Measurements from ENCODE around the gene CRTAC1. TPM values are rescaled to one million over a fixed set of nuclear protein-coding genes. Genes with fewer than 3 reads are reported as not detected.

CRTAC1 gene
- total RNA-seq, 1 donor from 2014 or later, result 0.63 TPM

GRCh38 chr10:97974100-97974499 is 56.3 kb downstream of the CRTAC1 start:
- Mint-ChIP-seq H3K27ac (no peak overlapping the region), H3K4me1 (peaks cover 2% of the 10 kb centered on the region), H3K27me3 (ENCODE audit: low read depth) (peaks cover 100% of the 10 kb centered on the region), H3K9me3 (peaks cover 10% of the 10 kb centered on the region), H3K36me3 (no peaks in the 10 kb centered on the region), H3K4me3 (no peak overlapping the region)
- DNase-seq (ENCODE audit: low spot score in 2 of 2, unreplicated experiment in 2 of 2), result no peak
- TF ChIP-seq, protein P1, sequence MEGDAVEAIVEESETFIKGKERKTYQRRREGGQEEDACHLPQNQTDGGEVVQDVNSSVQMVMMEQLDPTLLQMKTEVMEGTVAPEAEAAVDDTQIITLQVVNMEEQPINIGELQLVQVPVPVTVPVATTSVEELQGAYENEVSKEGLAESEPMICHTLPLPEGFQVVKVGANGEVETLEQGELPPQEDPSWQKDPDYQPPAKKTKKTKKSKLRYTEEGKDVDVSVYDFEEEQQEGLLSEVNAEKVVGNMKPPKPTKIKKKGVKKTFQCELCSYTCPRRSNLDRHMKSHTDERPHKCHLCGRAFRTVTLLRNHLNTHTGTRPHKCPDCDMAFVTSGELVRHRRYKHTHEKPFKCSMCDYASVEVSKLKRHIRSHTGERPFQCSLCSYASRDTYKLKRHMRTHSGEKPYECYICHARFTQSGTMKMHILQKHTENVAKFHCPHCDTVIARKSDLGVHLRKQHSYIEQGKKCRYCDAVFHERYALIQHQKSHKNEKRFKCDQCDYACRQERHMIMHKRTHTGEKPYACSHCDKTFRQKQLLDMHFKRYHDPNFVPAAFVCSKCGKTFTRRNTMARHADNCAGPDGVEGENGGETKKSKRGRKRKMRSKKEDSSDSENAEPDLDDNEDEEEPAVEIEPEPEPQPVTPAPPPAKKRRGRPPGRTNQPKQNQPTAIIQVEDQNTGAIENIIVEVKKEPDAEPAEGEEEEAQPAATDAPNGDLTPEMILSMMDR (IDR thresholded peaks at IDR 0.05; ENCODE audit: unreplicated experiment), result no peak

GRCh38 chr10:97969538-97970079 is 60.8 kb downstream of the CRTAC1 start:
- TF ChIP-seq, protein P1 (IDR thresholded peaks at IDR 0.05; ENCODE audit: unreplicated experiment), result no peak
- no peak overlapping the region for H3K4me3 Mint-ChIP-seq
- peaks cover 10% of the 10 kb centered on the region for H3K9me3 Mint-ChIP-seq
- no peaks in the 10 kb centered on the region for H3K36me3 Mint-ChIP-seq
- H3K27me3 Mint-ChIP-seq (ENCODE audit: low read depth), result peaks cover 90% of the 10 kb centered on the region
- H3K27ac Mint-ChIP-seq, result no peak overlapping the region
- DNase-seq (ENCODE audit: low spot score in 2 of 2, unreplicated experiment in 2 of 2), result no peak
- H3K4me1 Mint-ChIP-seq, result peaks cover 2% of the 10 kb centered on the region

- Mint-ChIP-seq H3K27me3 (ENCODE audit: low read depth) (peaks cover 87% of the 10 kb centered on the region), H3K4me1 (no peaks in the 10 kb centered on the region), H3K9me3 (no peaks in the 10 kb centered on the region), H3K36me3 (no peaks in the 10 kb centered on the region), H3K27ac (no peak overlapping the region), H3K4me3 (no peak overlapping the region)
- DNase-seq (ENCODE audit: low spot score in 2 of 2, unreplicated experiment in 2 of 2), result no peak
- TF ChIP-seq, protein P1 (IDR thresholded peaks at IDR 0.05; ENCODE audit: unreplicated experiment), result no peak
Observed at GRCh38 chr10:97964748-97965147, 65.7 kb downstream of the CRTAC1 start.

DNA sequence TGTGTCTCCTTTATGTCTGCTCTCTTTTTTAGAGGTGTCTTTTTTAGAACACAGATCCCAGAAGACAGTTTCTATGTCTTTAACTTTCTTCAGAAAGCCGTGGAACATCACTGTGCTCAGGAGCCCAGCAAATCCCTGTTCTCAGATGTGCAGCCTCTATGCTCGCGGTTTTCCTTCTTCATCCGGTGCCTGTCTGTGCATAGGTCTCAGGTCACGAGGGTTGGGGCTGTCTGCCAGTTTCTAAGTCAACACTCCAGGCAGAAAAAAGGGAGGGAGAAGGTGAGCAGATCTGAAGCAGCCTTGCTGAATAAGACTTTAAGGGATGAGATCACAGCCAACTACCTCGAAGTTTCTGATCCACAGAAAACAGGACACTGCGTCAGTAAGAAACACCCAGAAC is 68.5 kb downstream of the CRTAC1 start:
- Mint-ChIP-seq H3K4me3 (no peak overlapping the region), H3K36me3 (no peaks in the 10 kb centered on the region), H3K27ac (no peak overlapping the region), H3K4me1 (no peaks in the 10 kb centered on the region), H3K9me3 (no peaks in the 10 kb centered on the region), H3K27me3 (ENCODE audit: low read depth) (peaks cover 87% of the 10 kb centered on the region)
- TF ChIP-seq, protein P1 (IDR thresholded peaks at IDR 0.05; ENCODE audit: unreplicated experiment), result no peak
- no peak for DNase-seq (ENCODE audit: low spot score in 2 of 2, unreplicated experiment in 2 of 2)

GRCh38 chr10:97960269-97961056 is 70.0 kb downstream of the CRTAC1 start:
- peaks cover 89% of the 10 kb centered on the region for H3K27me3 Mint-ChIP-seq (ENCODE audit: low read depth)
- no peak overlapping the region for H3K4me3 Mint-ChIP-seq
- no peak overlapping the region for H3K27ac Mint-ChIP-seq
- H3K36me3 Mint-ChIP-seq, result no peaks in the 10 kb centered on the region
- H3K9me3 Mint-ChIP-seq, result no peaks in the 10 kb centered on the region
- DNase-seq (ENCODE audit: low spot score in 2 of 2, unreplicated experiment in 2 of 2), result no peak
- no peaks in the 10 kb centered on the region for H3K4me1 Mint-ChIP-seq
- TF ChIP-seq, protein P1 (IDR thresholded peaks at IDR 0.05; ENCODE audit: unreplicated experiment), result no peak
